ENCODE data around the gene FAM20C.
A peak's percentile ranks its signal among the peaks of the same experiment; 100 is the strongest.

The FAM20C gene

GRCh38 chr7:256981-257646, 64.7 kb downstream of the FAM20C start:
- DNase-seq (ENCODE audit: low read depth in 2 of 2) = no peak

GRCh38 chr7:257647-257992, 65.2 kb downstream of the FAM20C start:
- DNase-seq (ENCODE audit: low read depth in 2 of 2) = no peak

- no peak for DNase-seq (ENCODE audit: low read depth in 2 of 2)
Measured at GRCh38 chr7:258476-259190, 66.3 kb downstream of the FAM20C start.

GRCh38 chr7:259191-259505, 66.8 kb downstream of the FAM20C start:
- no peak for DNase-seq (ENCODE audit: low read depth in 2 of 2)

DNA sequence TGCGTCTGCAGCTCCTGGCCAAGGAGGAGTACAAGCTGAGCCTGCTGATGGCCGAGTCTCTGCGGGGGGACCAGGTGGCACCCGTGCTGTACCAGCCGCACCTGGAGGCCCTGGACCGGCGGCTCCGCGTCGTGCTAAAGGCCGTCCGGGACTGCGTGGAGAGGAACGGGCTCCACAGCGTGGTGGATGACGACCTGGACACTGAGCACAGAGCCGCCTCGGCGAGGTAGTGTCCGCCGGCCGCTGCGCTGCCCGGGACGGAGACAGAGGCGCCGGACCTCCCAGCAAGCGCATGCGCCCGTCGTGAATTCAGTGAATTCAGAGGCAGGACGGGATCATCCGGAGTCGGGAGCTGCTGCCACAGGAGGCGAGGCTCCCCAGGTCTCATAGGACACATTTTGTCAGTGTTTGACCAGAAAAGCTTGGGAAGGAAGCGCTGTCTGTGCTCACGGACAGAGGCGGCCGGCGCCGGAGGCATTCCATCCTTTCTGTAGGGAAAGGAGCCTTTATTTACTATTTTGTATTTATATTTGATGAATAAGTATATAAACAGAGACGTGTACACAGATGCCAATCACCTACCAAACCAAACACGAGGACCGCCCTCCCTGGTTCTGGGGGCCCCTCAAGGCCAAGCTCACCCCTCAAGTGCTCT, 67.5 kb downstream of the FAM20C start:
- DNase-seq (ENCODE audit: low read depth in 2 of 2) = no peak

- DNase-seq (ENCODE audit: low read depth in 2 of 2) = no peak
Measured at GRCh38 chr7:260441-261281, 68.3 kb downstream of the FAM20C start.

DNA sequence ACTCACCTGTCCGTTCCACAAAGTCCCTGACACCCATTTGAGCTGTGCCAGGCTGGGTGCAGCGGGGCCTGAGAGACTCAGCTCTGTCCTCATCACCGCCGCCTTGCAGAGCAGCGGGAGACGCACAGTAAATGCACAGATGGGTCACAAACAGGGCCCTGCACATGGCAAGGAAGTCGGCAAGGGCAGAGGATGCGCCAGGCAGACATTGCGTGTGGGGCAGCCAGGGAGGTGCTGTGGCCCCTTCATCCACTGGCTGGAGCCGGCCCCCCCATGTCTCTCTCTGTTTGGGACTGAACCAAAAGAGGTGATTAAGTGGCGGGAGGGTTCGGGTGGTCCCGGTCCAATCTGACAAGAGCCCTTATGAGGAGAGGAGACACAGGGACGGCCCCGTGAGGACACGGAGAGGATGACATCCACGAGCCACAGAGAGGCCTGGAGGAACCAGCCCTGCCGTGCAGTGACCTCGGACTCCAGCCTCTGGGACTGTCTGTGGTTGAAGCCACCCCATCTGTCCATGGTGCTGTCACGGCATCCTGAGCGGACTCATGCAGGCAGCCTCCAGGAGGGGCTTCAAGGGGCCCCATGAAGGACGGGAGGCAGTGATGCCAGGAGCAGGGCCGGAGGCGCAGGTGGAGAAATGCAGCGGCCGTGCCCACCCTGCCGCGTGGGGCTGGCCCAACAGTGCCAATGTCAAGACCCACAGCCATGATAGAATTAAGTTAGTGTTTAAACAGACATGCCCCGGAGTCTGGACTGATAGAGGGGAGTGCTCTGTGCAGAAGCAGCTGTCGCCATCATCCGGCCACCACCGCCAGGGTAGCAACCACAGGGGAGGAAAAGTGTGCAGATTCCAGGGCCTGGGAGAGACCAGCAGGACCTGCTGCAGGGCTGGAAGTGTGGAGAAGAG, 69.2 kb downstream of the FAM20C start:
- no peak for DNase-seq (ENCODE audit: low read depth in 2 of 2)

- DNase-seq (ENCODE audit: low read depth in 2 of 2) = no peak
Measured at GRCh38 chr7:262251-262572, 69.8 kb downstream of the FAM20C start.

DNA sequence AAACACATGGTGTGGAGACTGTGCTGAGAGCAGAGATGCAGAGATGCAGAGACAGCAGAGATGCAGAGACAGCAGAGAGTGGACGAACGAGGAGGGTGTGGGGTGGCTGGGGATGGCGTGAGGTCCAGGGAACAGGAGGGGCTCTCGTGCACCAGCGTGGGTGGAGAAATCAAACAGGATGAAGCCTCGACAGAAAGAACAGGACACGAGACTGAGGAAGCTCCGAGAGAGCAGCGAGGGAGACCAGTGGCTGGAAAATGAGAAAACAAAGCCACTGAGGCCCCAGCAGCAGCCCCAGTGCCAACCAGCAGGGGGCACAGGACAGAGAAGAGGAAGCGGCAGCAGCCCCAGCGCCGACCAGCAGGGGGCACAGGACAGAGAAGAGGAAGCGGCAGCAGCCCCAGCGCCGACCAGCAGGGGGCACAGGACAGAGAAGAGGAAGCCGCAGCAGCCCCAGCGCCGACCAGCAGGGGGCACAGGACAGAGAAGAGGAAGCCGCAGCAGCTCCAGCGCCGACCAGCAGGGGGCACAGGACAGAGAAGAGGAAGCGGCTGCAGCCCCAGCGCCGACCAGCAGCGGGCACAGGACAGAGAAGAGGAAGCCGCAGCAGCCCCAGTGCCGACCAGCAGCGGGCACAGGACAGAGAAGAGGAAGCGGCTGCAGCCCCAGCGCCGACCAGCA, 70.4 kb downstream of the FAM20C start:
- DNase-seq (ENCODE audit: low read depth in 2 of 2) = peak; percentile 62 to 80

GRCh38 chr7:263483-264351, 71.3 kb downstream of the FAM20C start:
- DNase-seq (ENCODE audit: low read depth in 2 of 2) = peak; percentile 6 to 15

DNA sequence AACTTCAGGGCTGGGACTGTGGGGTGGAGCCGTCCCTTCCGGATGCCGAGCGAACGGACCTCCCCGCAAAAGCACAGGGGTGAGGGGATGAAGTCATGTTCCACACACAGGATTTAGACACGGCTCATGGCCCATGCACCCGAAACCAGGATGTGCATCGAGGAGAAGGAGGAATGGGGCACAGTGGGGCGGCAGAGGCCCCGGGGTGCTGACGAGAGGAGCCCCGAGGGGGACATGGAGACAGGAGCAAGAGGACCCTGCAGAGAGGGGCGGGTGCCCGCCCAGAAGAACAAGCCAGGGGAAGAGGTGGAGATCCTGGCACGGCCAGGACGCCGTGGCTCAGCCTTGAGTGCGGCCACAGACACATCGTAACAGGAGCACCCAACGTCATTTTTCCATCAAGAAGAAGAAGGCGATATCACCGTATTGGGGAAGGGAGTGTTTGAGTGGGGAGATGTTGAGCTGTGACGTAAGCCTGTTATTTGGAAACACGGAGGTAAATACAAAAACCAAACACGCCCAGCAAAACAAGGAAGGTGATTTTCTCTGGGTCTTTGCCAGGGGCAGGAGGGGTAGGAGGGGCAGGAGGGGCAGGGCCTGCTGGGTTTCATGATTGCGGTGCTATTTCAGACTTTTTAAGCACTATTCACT, 72.3 kb downstream of the FAM20C start:
- DNase-seq (ENCODE audit: low read depth in 2 of 2) = no peak

GRCh38 chr7:265192-265997, 73.0 kb downstream of the FAM20C start:
- no peak for DNase-seq (ENCODE audit: low read depth in 2 of 2)

GRCh38 chr7:265998-266850, 73.9 kb downstream of the FAM20C start:
- no peak for DNase-seq (ENCODE audit: low read depth in 2 of 2)

- DNase-seq (ENCODE audit: low read depth in 2 of 2) = no peak
Measured at GRCh38 chr7:266851-267840, 74.8 kb downstream of the FAM20C start.

DNA sequence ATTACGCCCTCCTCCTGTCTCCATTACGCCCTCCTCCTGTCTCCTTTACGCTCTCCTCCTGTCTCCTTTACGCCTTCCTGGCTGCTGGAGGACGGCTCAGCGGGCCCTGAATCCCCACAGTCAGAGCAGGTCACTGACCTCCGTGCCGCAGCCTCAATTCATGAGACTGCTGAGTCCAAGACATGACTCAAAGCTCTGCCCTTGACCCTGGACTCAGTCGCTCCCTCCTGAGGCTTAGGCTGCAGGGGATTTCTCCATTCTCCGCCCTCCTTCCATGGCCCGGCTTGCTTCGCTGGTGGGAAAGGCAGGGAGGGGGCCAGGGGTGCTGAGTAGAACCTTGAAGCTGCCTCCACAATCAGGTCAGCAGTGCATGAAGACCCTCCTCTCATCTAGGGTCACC, 76.6 kb downstream of the FAM20C start:
- no peak for DNase-seq (ENCODE audit: low read depth in 2 of 2)

- no peak for DNase-seq (ENCODE audit: low read depth in 2 of 2)
Measured at GRCh38 chr7:269721-270120, 77.3 kb downstream of the FAM20C start.

Measured in stimulated activated CD4-positive, alpha-beta T cell treated with anti-CD3 and anti-CD28 coated beads, Interleukin-12 subunit alpha, Interleukin-12 subunit beta, amount 100 ng/mL, for 24 hours (primary cell).